Keratinocyte (primary cell): ENCODE results near the gene AQP5. TPM values are rescaled to one million over a fixed set of nuclear protein-coding genes. Genes with fewer than 3 reads are reported as not detected.
A peak's percentile ranks its signal among the peaks of the same experiment; 100 is the strongest.

Source experiments
- DNase-seq: peaks from one replicate; pipeline ENCODE4 v3.0.0-alpha.2; 2011; ENCODE audit warnings: low read depth, missing footprints, low spot score
- FAIRE-seq: peaks from 2 replicates; lab custom pipeline; 2011; peaks lifted over from hg19 to GRCh38; lab: Jason Lieb, UNC
- H2AFZ ChIP-seq: 2 replicates; pipeline ENCODE4 v1.6.0; 2012; ENCODE audit warnings: low read length, control low read depth, inconsistent platforms; ENCODE audit not compliant: control insufficient read depth
- H3K27ac ChIP-seq: 2 replicates; pipeline ENCODE4 v1.5.1; 2011; ENCODE audit warnings: low read length; ENCODE audit not compliant: control insufficient read depth, insufficient read depth
- H3K27me3 ChIP-seq: 3 replicates; pipeline ENCODE4 v1.6.0; 2011; ENCODE audit warnings: low read length; ENCODE audit not compliant: control insufficient read depth, insufficient read depth; ENCODE audit errors: extremely low read depth
- H3K36me3 ChIP-seq, 2 experiments: 2 replicates in 1 of 2; 3 replicates in 1 of 2; pipeline ENCODE4 v1.5.1; 2011; ENCODE audit warnings: low read length in 2 of 2, mild to moderate bottlenecking in 1 of 2; ENCODE audit not compliant: control insufficient read depth in 2 of 2, insufficient read depth in 2 of 2; ENCODE audit errors: extremely low read depth in 1 of 2
- H3K4me1 ChIP-seq: 3 replicates; pipeline ENCODE4 v1.5.1; 2011; ENCODE audit warnings: low read length; ENCODE audit not compliant: control insufficient read depth, insufficient read depth; ENCODE audit errors: extremely low read depth
- H3K4me2 ChIP-seq: 3 replicates; pipeline ENCODE4 v1.6.0; 2011; ENCODE audit warnings: low read depth, low read length; ENCODE audit not compliant: control insufficient read depth, insufficient read depth; ENCODE audit errors: extremely low read depth
- H3K4me3 ChIP-seq, 3 experiments: fragments of 200-600 bp in 1 of 3; sonication (generic) in 1 of 3; 2 replicates in 2 of 3; 3 replicates in 1 of 3; pipeline ENCODE4 v1.5.1; 2011 to 2016; ENCODE audit warnings: low read length in 3 of 3, mild to moderate bottlenecking in 3 of 3, control low read depth in 2 of 3, inconsistent platforms in 1 of 3, low read depth in 1 of 3, mixed read lengths in 1 of 3, mixed run types in 1 of 3, moderate library complexity in 1 of 3; ENCODE audit not compliant: control insufficient read depth in 2 of 3, insufficient read depth in 2 of 3; ENCODE audit errors: extremely low read depth in 1 of 3
- H3K79me2 ChIP-seq: 2 replicates; pipeline ENCODE4 v1.6.0; 2012; ENCODE audit warnings: low read length; ENCODE audit not compliant: control insufficient read depth, insufficient read depth
- H3K9ac ChIP-seq: 3 replicates; pipeline ENCODE4 v1.6.0; 2011; ENCODE audit warnings: low read length; ENCODE audit not compliant: control insufficient read depth, insufficient read depth; ENCODE audit errors: extremely low read depth
- H3K9me1 ChIP-seq: 3 replicates; pipeline ENCODE4 v1.6.0; 2011; ENCODE audit warnings: low read length; ENCODE audit not compliant: control insufficient read depth, insufficient read depth; ENCODE audit errors: extremely low read depth
- H3K9me3 ChIP-seq: 2 replicates; pipeline ENCODE4 v1.5.1; 2012; ENCODE audit warnings: low read depth, low read length; ENCODE audit not compliant: control insufficient read depth
- H4K20me1 ChIP-seq: 3 replicates; pipeline ENCODE4 v1.6.0; 2011; ENCODE audit warnings: low read length; ENCODE audit not compliant: control insufficient read depth, insufficient read depth; ENCODE audit errors: extremely low read depth
- CTCF ChIP-seq, 3 experiments: IDR thresholded peaks in 1 of 3; conservative IDR thresholded peaks in 1 of 3; optimal IDR thresholded peaks in 1 of 3; 2 replicates in 2 of 3; 3 replicates in 1 of 3; pipeline versions ENCODE3 to v1.5.1; 2011; ENCODE audit warnings: low read length in 3 of 3, mild to moderate bottlenecking in 3 of 3, moderate library complexity in 2 of 3, control low read depth in 1 of 3, inconsistent platforms in 1 of 3; ENCODE audit not compliant: insufficient read depth in 2 of 3; ENCODE audit errors: extremely low read depth in 1 of 3
- EZH2 ChIP-seq: IDR thresholded peaks from one replicate; pipeline ENCODE4 v1.6.1; 2012; ENCODE audit warnings: inconsistent platforms, mild to moderate bottlenecking, low read length, moderate library complexity
- dilution Hi-C: fragments of 300-500 bp; cut with MboI; formaldehyde crosslinking; loops from one replicate; pipeline ENCODE4 v1.7.0; 2020; ENCODE audit warnings: low sequenced_read_pairs; ENCODE audit not compliant: extremely low pct_ligation_motif_present
- polyA plus RNA-seq, 5 experiments: library from polyadenylated mRNA; depleted of rRNA in 3 of 5; stranded (reverse) in 3 of 5; stranded (forward) in 1 of 5; unstranded in 1 of 5; fragments of >200 nt; gene quantifications; 1 replicate in 1 of 5; 2 replicates in 3 of 5; 3 replicates in 1 of 5; pipeline versions ENCODE4 v1.2.1 to v1.2.3, GENCODE V29; 2011 to 2012; ENCODE audit warnings: missing spikeins in 2 of 5, low read depth in 1 of 5, low replicate concordance in 1 of 5

Gene AQP5
- polyA plus RNA-seq, 1 donor (not counting 4 experiments of a cell fraction or from before 2014, with no cell fraction given) = not detected

DNA sequence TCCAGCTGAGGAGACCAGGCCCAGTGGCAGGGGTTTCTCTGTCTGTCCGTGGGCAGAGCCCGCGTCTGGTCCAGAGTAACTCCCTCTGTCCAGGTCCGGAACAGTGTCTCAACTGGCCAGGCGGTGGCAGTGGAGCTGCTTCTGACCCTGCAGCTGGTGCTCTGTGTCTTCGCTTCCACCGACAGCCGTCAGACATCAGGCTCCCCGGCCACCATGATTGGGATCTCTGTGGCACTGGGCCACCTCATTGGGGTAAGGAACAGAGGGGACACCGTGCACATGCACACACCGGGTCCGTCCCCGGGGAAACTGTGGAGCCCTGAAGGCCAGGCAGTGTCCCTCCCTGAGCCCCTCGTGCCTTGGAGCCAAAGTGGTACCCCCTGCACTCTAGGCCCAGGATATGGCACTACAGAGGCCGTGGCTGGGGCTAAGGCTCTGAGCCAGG, 12.6 kb downstream of the AQP5 start:
- no peak for DNase-seq
- H3K36me3 ChIP-seq = no peaks in the 10 kb centered on the region
- H3K4me2 ChIP-seq = no peak overlapping the region
- H3K9me1 ChIP-seq = no peaks in the 10 kb centered on the region
- no peaks in the 10 kb centered on the region for H3K79me2 ChIP-seq
- H3K27ac ChIP-seq = no peak overlapping the region
- H4K20me1 ChIP-seq = no peaks in the 10 kb centered on the region
- H2AFZ ChIP-seq = no peak overlapping the region
- no peaks in the 10 kb centered on the region for H3K9me3 ChIP-seq
- no peak overlapping the region for H3K9ac ChIP-seq
- dilution Hi-C loops = no loop called here
- TF ChIP-seq EZH2 = no peak
- TF ChIP-seq CTCF (optimal IDR thresholded peaks at IDR 0.05 in 1 of 3, IDR thresholded peaks at IDR 0.05 in 1 of 3, conservative IDR thresholded peaks at IDR 0.05 in 1 of 3; ENCODE audit: extremely low read depth in 1 of 3, insufficient read depth in 2 of 3, low read length in 3 of 3) = peak in 1 of 3 experiments; percentile 15
- H3K27me3 ChIP-seq = no peaks in the 10 kb centered on the region
- no peak for FAIRE-seq
- H3K4me3 ChIP-seq = no peak overlapping the region
- peaks cover 12% of the 10 kb centered on the region for H3K4me1 ChIP-seq

DNA sequence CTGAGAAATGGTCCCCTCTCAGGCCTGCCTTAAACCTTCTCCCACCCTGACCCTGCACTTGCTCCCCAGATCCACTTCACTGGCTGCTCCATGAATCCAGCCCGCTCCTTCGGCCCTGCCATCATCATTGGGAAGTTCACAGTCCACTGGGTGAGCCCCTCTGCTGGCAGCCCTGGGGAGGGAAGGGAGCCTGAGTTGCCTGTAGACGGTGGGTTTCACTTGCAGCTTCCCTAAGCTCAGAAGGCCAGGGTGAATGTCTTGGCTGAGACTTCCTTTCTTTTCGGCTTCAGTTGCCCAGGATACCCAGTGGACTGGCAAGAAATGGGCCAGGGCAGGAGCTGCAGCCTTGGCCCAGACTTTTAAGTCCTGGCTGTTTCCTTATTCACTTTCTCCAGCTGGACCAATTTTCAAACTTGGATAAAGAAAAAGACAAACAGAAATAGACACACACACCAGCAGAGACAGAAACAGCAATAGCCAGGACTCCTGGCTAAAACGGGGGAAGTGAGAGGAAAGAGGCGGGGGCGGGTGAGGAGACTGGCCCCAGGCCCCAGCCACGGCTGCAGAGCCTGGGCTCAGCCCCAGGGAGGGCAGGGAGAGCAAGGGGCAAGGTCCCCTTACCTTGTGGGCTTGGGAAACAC, 13.1 kb downstream of the AQP5 start:
- Histone ChIP-seq H3K4me2 (no peak overlapping the region), H3K27ac (no peak overlapping the region), H3K4me1 (peaks cover 12% of the 10 kb centered on the region), H3K4me3 (no peak overlapping the region), H2AFZ (no peak overlapping the region), H3K36me3 (no peaks in the 10 kb centered on the region), H3K9me3 (no peaks in the 10 kb centered on the region), H3K9ac (no peak overlapping the region), H4K20me1 (no peaks in the 10 kb centered on the region), H3K27me3 (no peaks in the 10 kb centered on the region), H3K9me1 (no peaks in the 10 kb centered on the region), H3K79me2 (no peaks in the 10 kb centered on the region)
- FAIRE-seq (no peak), DNase-seq (no peak)
- TF ChIP-seq EZH2 (no peak), CTCF (optimal IDR thresholded peaks at IDR 0.05 in 1 of 3, IDR thresholded peaks at IDR 0.05 in 1 of 3, conservative IDR thresholded peaks at IDR 0.05 in 1 of 3; ENCODE audit: extremely low read depth in 1 of 3, insufficient read depth in 2 of 3, low read length in 3 of 3) (no peak)
- dilution Hi-C loops = no loop called here
